H9 (cell line): ENCODE data around the gene CCDC33. TPM values are rescaled to one million over a fixed set of nuclear protein-coding genes. Genes with fewer than 3 reads are reported as not detected.

Source experiments
- DNase-seq: peaks from one replicate; pipeline ENCODE4 v3.0.0-alpha.2; 2017
- H2AFZ ChIP-seq: one replicate; pipeline ENCODE4 v1.6.1; 2013; ENCODE audit warnings: mild to moderate bottlenecking, low read length, control low read depth, moderate library complexity
- H2AK5ac ChIP-seq: 2 replicates; pipeline ENCODE4 v1.6.1; 2013; ENCODE audit warnings: low read length, control low read depth, mixed read lengths; ENCODE audit not compliant: insufficient read length
- H2BK120ac ChIP-seq: one replicate; pipeline ENCODE4 v1.6.1; 2013; ENCODE audit warnings: low read depth, mild to moderate bottlenecking, low read length, control low read depth, inconsistent platforms; ENCODE audit not compliant: poor library complexity, severe bottlenecking
- H2BK12ac ChIP-seq: 2 replicates; pipeline ENCODE4 v1.6.1; 2013; ENCODE audit warnings: low read length, control low read depth, mixed read lengths, low read depth; ENCODE audit not compliant: insufficient read length
- H2BK15ac ChIP-seq: 2 replicates; pipeline ENCODE4 v1.6.1; 2013; ENCODE audit warnings: low read depth, low read length, control low read depth
- H2BK20ac ChIP-seq: one replicate; pipeline ENCODE4 v1.6.1; 2013; ENCODE audit warnings: low read depth, mild to moderate bottlenecking, low read length, control low read depth, inconsistent platforms; ENCODE audit not compliant: poor library complexity, severe bottlenecking
- H2BK5ac ChIP-seq: 2 replicates; pipeline ENCODE4 v1.6.1; 2013; ENCODE audit warnings: low read length, control low read depth, mixed read lengths; ENCODE audit not compliant: insufficient read length
- H3K14ac ChIP-seq: 2 replicates; pipeline ENCODE4 v1.6.1; 2013; ENCODE audit warnings: low read length, control low read depth; ENCODE audit not compliant: insufficient read depth
- H3K18ac ChIP-seq: 2 replicates; pipeline ENCODE4 v1.6.1; 2013; ENCODE audit warnings: low read depth, mild to moderate bottlenecking, mixed read lengths, low read length, control low read depth; ENCODE audit not compliant: insufficient read length
- H3K23ac ChIP-seq: 2 replicates; pipeline ENCODE4 v1.6.1; 2013; ENCODE audit warnings: low read length, control low read depth, mixed read lengths, low read depth; ENCODE audit not compliant: insufficient read length
- H3K23me2 ChIP-seq: 2 replicates; pipeline ENCODE4 v1.6.1; 2013; ENCODE audit warnings: low read depth, mild to moderate bottlenecking, mixed read lengths, low read length, control low read depth; ENCODE audit not compliant: insufficient read length, poor library complexity, severe bottlenecking
- H3K27ac ChIP-seq: 2 replicates; pipeline ENCODE4 v1.5.1; 2013; ENCODE audit warnings: low read length, control low read depth, mixed read lengths, low read depth; ENCODE audit not compliant: insufficient read length
- H3K27me3 ChIP-seq: 2 replicates; pipeline ENCODE4 v1.6.1; 2013; ENCODE audit warnings: low read length, control low read depth, inconsistent platforms; ENCODE audit not compliant: insufficient read depth
- H3K4ac ChIP-seq: 2 replicates; pipeline ENCODE4 v1.6.1; 2013; ENCODE audit warnings: low read depth, mild to moderate bottlenecking, control low read depth, inconsistent platforms, low read length, moderate library complexity
- H3K4me1 ChIP-seq: 2 replicates; pipeline ENCODE4 v1.6.1; 2013; ENCODE audit warnings: low read length, control low read depth, inconsistent platforms; ENCODE audit not compliant: insufficient read depth
- H3K4me2 ChIP-seq: 2 replicates; pipeline ENCODE4 v1.6.1; 2013; ENCODE audit warnings: low read length, control low read depth, mixed read lengths; ENCODE audit not compliant: insufficient read length, insufficient read depth
- H3K56ac ChIP-seq: 2 replicates; pipeline ENCODE4 v1.6.1; 2013; ENCODE audit warnings: low read depth, mild to moderate bottlenecking, mixed read lengths, low read length, control low read depth; ENCODE audit not compliant: insufficient read length
- H3K79me1 ChIP-seq: 2 replicates; pipeline ENCODE4 v1.6.1; 2013; ENCODE audit warnings: low read depth, mild to moderate bottlenecking, moderate library complexity, low read length, control low read depth, inconsistent platforms; ENCODE audit not compliant: insufficient read depth, poor library complexity, severe bottlenecking
- H3K79me2 ChIP-seq: 2 replicates; pipeline ENCODE4 v1.6.1; 2013; ENCODE audit warnings: low read length, control low read depth, inconsistent platforms; ENCODE audit not compliant: insufficient read depth
- H3K9ac ChIP-seq: 2 replicates; pipeline ENCODE4 v1.6.1; 2013; ENCODE audit warnings: low read length, control low read depth, mixed read lengths; ENCODE audit not compliant: insufficient read length; ENCODE audit errors: extremely low read depth
- H3K9me3 ChIP-seq: one replicate; pipeline ENCODE4 v1.6.1; 2013; ENCODE audit warnings: low read depth, low read length, inconsistent platforms; ENCODE audit not compliant: control insufficient read depth
- H3T11ph ChIP-seq: one replicate; pipeline ENCODE4 v1.6.1; 2013; ENCODE audit warnings: mild to moderate bottlenecking, low read length, control low read depth, inconsistent platforms
- H4K20me1 ChIP-seq: one replicate; pipeline ENCODE4 v1.6.1; 2013; ENCODE audit not compliant: control insufficient read depth, insufficient read length, insufficient read depth
- H4K5ac ChIP-seq: 2 replicates; pipeline ENCODE4 v1.6.1; 2013; ENCODE audit warnings: low read depth, mild to moderate bottlenecking, mixed read lengths, low read length, control low read depth; ENCODE audit not compliant: insufficient read length
- H4K8ac ChIP-seq: replicated peaks from 2 replicates; pipeline ENCODE4 v1.6.1; 2013; ENCODE audit warnings: low read length, control low read depth, mixed read lengths, low read depth; ENCODE audit not compliant: insufficient read length
- H4K91ac ChIP-seq: 2 replicates; pipeline ENCODE4 v1.6.1; 2013; ENCODE audit warnings: low read depth, mild to moderate bottlenecking, moderate library complexity, mixed read lengths, low read length, control low read depth; ENCODE audit not compliant: insufficient read length
- H3K27ac Mint-ChIP-seq, 3 experiments: 2 replicates in 2 of 3; 3 replicates in 1 of 3; pipeline ENCODE4 v1.8.0; 2020 to 2021; ENCODE audit warnings: mixed read lengths in 3 of 3, mild to moderate bottlenecking in 1 of 3, moderate library complexity in 1 of 3
- H3K27me3 Mint-ChIP-seq: 2 replicates; pipeline ENCODE4 v1.8.0; 2021; ENCODE audit warnings: low read depth, mild to moderate bottlenecking, moderate library complexity, mixed read lengths
- H3K36me3 Mint-ChIP-seq, 3 experiments: 2 replicates in 2 of 3; 3 replicates in 1 of 3; pipeline ENCODE4 v1.8.0; 2020 to 2021; ENCODE audit warnings: low read depth in 3 of 3, mixed read lengths in 3 of 3; ENCODE audit not compliant: insufficient read depth in 1 of 3
- H3K4me1 Mint-ChIP-seq, 2 experiments: 2 replicates each; pipeline ENCODE4 v1.8.0; 2020; ENCODE audit warnings: mixed read lengths in 2 of 2
- H3K4me3 Mint-ChIP-seq, 2 experiments: 2 replicates in 1 of 2; 3 replicates in 1 of 2; pipeline ENCODE4 v1.8.0; 2020 to 2021; ENCODE audit warnings: mild to moderate bottlenecking in 2 of 2, mixed read lengths in 2 of 2, moderate library complexity in 1 of 2
- H3K9me3 Mint-ChIP-seq, 2 experiments: 2 replicates in 1 of 2; 3 replicates in 1 of 2; pipeline ENCODE4 v1.8.0; 2020; ENCODE audit warnings: mild to moderate bottlenecking in 2 of 2, mixed read lengths in 2 of 2, moderate library complexity in 1 of 2
- CTCF ChIP-seq: fragments of 200-600 bp; sonication (generic); conservative IDR thresholded peaks from 3 replicates; pipeline ENCODE4 v1.8.0; 2021; ENCODE audit warnings: antibody characterized with exemption, mild to moderate bottlenecking
- WGBS: extraction: QIAGEN DNeasy Blood & Tissue Kit; methylation state at CpG from one replicate; pipeline ENCODE4 v1.1.7; 2013; ENCODE audit warnings: missing lambda C conversion rate, low lambda C conversion rate, mixed read lengths; ENCODE audit not compliant: insufficient read length; ENCODE audit errors: extremely low coverage; 5-methylcytosine and 5-hydroxymethylcytosine counted together
- total RNA-seq: library from RNA; stranded (reverse); gene quantifications from 2 replicates; pipeline ENCODE4 v1.2.1, GENCODE V29; 2021

CCDC33 gene
- total RNA-seq, 1 experiment from 2014 or later, result 4.6 TPM

GRCh38 chr15:74215958-74216357 is 20.2 kb upstream of the CCDC33 start:
- H2BK5ac ChIP-seq, result no peak overlapping the region
- no peaks in the 10 kb centered on the region; a peak in 1 of 5 replicates for H3K9me3 Mint-ChIP-seq
- 100% methylated on average over 3 of the region's 8 CpGs for WGBS
- H2BK15ac ChIP-seq, result no peak overlapping the region
- no peak overlapping the region for H3K56ac ChIP-seq
- H4K5ac ChIP-seq, result no peak overlapping the region
- H3K18ac ChIP-seq, result no peak overlapping the region
- no peak overlapping the region for H4K8ac ChIP-seq
- H3K27ac ChIP-seq, result no peak overlapping the region
- no peak overlapping the region for H2BK12ac ChIP-seq
- peaks cover 57 to 75% of the 10 kb centered on the region in 2 experiments for H3K4me1 Mint-ChIP-seq
- H3T11ph ChIP-seq, result no peak overlapping the region
- no peak overlapping the region for H3K4me2 ChIP-seq
- no peak overlapping the region for H2BK120ac ChIP-seq
- H4K91ac ChIP-seq, result no peak overlapping the region
- no peak overlapping the region for H2AFZ ChIP-seq
- no peaks in the 10 kb centered on the region for H3K23me2 ChIP-seq
- peaks cover 10% of the 10 kb centered on the region; the same call in 1 of the 2 replicates for H3K4me1 ChIP-seq
- H3K27ac Mint-ChIP-seq, result no peak overlapping the region
- no peak overlapping the region for H3K9ac ChIP-seq
- no peak for TF ChIP-seq CTCF
- no peaks in the 10 kb centered on the region for H4K20me1 ChIP-seq
- H3K36me3 Mint-ChIP-seq, result peaks cover 3 to 7% (median 4%) of the 10 kb centered on the region in 3 experiments; a peak in 5 of 7 replicates
- H2AK5ac ChIP-seq, result no peak overlapping the region
- no peaks in the 10 kb centered on the region for H3K9me3 ChIP-seq
- H3K79me1 ChIP-seq, result no peaks in the 10 kb centered on the region
- DNase-seq, result no peak
- H3K27me3 Mint-ChIP-seq, result peaks cover 42% of the 10 kb centered on the region
- H3K27me3 ChIP-seq, result peaks cover 14% of the 10 kb centered on the region; the same call in 1 of the 2 replicates
- no peaks in the 10 kb centered on the region for H3K79me2 ChIP-seq
- no peak overlapping the region for H3K23ac ChIP-seq
- H3K4me3 Mint-ChIP-seq, result peak overlapping the region in 1 of 2 experiments; percentile 22; a peak in 1 of 5 replicates
- no peak overlapping the region for H3K4ac ChIP-seq
- no peak overlapping the region for H3K14ac ChIP-seq
- no peak overlapping the region for H2BK20ac ChIP-seq
